K562 (cell line): ENCODE measurements around the gene TGDS. TPM values are rescaled to one million over a fixed set of nuclear protein-coding genes. Genes with fewer than 3 reads are reported as not detected.

Experiments used
- ATAC-seq: fragments of 200-7000 bp; cut with Tn5 transposase; 3 replicates; pipeline ENCODE4 v1.9.1; 2020; ENCODE audit warnings: moderate library complexity
- BruUV-seq: library from RNA; stranded (reverse); fragments of 400-500 nt; replicated peaks from 2 replicates; lab custom pipeline; 2021; lab: Mats Ljungman, UMichigan
- CTCF ChIA-PET: fragments of 300-600 bp; formaldehyde crosslinking; extraction: SDS; loops from one replicate; lab custom pipeline; 2021; ENCODE audit warnings: low intra/inter-chr PET ratio; lab: Yijun Ruan, JAX
- POLR2A ChIA-PET: fragments of 300-600, 350-650 bp; sonication (Branson Sonifier 250); formaldehyde crosslinking; extraction: SDS; loops from one replicate; lab custom pipeline; 2021; ENCODE audit warnings: antibody characterized with exemption, inconsistent platforms; lab: Yijun Ruan, JAX
- DNase-seq, 4 experiments: peaks; one replicate each; pipeline versions ENCODE4 v3.0.0 to v3.0.0-alpha.2; 2011 to 2018; ENCODE audit warnings: low spot score in 3 of 4, mixed read lengths in 3 of 4; ENCODE audit errors: extremely low read depth in 1 of 4
- FAIRE-seq: peaks from 2 replicates; lab custom pipeline; 2011; peaks lifted over from hg19 to GRCh38; lab: Jason Lieb, UNC
- H2AFZ ChIP-seq: 2 replicates; pipeline ENCODE4 v1.6.0; 2011; ENCODE audit warnings: low read depth, low read length, control low read depth, inconsistent platforms
- H3K27ac ChIP-seq: fragments of 200-600 bp; 3 replicates; pipeline ENCODE4 v1.8.0; 2011; ENCODE audit warnings: low read depth, mild to moderate bottlenecking, control low read depth, inconsistent platforms, low read length, moderate library complexity, mixed read lengths; ENCODE audit errors: extremely low read depth
- H3K27me3 ChIP-seq, 2 experiments: fragments of 300-600 bp in 1 of 2; 2 replicates in 1 of 2; 3 replicates in 1 of 2; pipeline versions ENCODE4 v1.6.0 to v1.8.0; 2011; ENCODE audit warnings: inconsistent platforms in 2 of 2, low read length in 2 of 2, mild to moderate bottlenecking in 1 of 2, mixed read lengths in 1 of 2, moderate library complexity in 1 of 2; ENCODE audit not compliant: control insufficient read depth in 2 of 2, insufficient read depth in 2 of 2
- H3K36me3 ChIP-seq: fragments of 300-600 bp; 3 replicates; pipeline ENCODE4 v1.8.0; 2011; ENCODE audit warnings: mild to moderate bottlenecking, low read length, inconsistent platforms; ENCODE audit not compliant: control insufficient read depth, insufficient read depth
- H3K4me1 ChIP-seq, 2 experiments: fragments of 200-600 bp in 1 of 2; replicated peaks in 1 of 2; 2 replicates in 1 of 2; 3 replicates in 1 of 2; pipeline versions ENCODE4 v1.5.1 to v1.8.0; 2011; ENCODE audit warnings: inconsistent platforms in 2 of 2, low read length in 2 of 2, mild to moderate bottlenecking in 1 of 2, mixed read lengths in 1 of 2, moderate library complexity in 1 of 2; ENCODE audit not compliant: control insufficient read depth in 2 of 2, insufficient read depth in 2 of 2
- H3K4me2 ChIP-seq: 2 replicates; pipeline ENCODE4 v1.6.1; 2011; ENCODE audit warnings: low read length, control low read depth, inconsistent platforms, mixed read lengths; ENCODE audit not compliant: insufficient read depth
- H3K4me3 ChIP-seq: fragments of 200-600 bp; sonication (generic), shearing (Covaris generic); 2 replicates; pipeline ENCODE4 v1.5.1; 2016; ENCODE audit warnings: control low read depth, inconsistent platforms
- H3K79me2 ChIP-seq: fragments of 200-600 bp; 3 replicates; pipeline ENCODE4 v1.8.0; 2011; ENCODE audit warnings: low read length, inconsistent platforms; ENCODE audit not compliant: control insufficient read depth, insufficient read depth
- H3K9ac ChIP-seq, 2 experiments: 2 replicates each; pipeline versions ENCODE4 v1.6.0 to v1.6.1; 2011; ENCODE audit warnings: low read depth in 2 of 2, low read length in 2 of 2, control low read depth in 1 of 2, inconsistent platforms in 1 of 2, mild to moderate bottlenecking in 1 of 2, mixed read lengths in 1 of 2; ENCODE audit not compliant: insufficient read depth in 1 of 2
- H3K9me1 ChIP-seq: one replicate; pipeline ENCODE4 v1.6.0; 2011; ENCODE audit warnings: inconsistent platforms, mild to moderate bottlenecking, low read length, moderate library complexity; ENCODE audit not compliant: control insufficient read depth, insufficient read depth
- H3K9me3 ChIP-seq: replicated peaks from 2 replicates; pipeline ENCODE4 v1.5.1; 2011; ENCODE audit warnings: low read depth, low read length, inconsistent platforms; ENCODE audit not compliant: control insufficient read depth, insufficient read depth
- H4K20me1 ChIP-seq: replicated peaks from 2 replicates; pipeline ENCODE4 v1.6.1; 2011; ENCODE audit warnings: low read length, inconsistent platforms, mixed read lengths; ENCODE audit not compliant: control insufficient read depth, insufficient read depth
- ESRRB ChIP-seq: fragments of 250-450 bp; sonication (Bioruptor Pico); IDR thresholded peaks from 2 replicates; pipeline ENCODE4 v1.5.0; 2020; ENCODE audit warnings: mild to moderate bottlenecking, moderate library complexity, borderline replicate concordance
- SNRNP70 ChIP-seq: fragments of 200-400 bp; formaldehyde crosslinking; optimal IDR thresholded peaks from 2 replicates; pipeline ENCODE3; 2017; ENCODE audit warnings: low read depth, low read length
- ZKSCAN1 ChIP-seq: fragments of 150-350 bp; IDR thresholded peaks from 2 replicates; pipeline ENCODE4 v1.6.1; 2016; ENCODE audit warnings: low read depth, low read length
- ZNF175 ChIP-seq: fragments of 200-800 bp; sonication (Bioruptor generic); IDR thresholded peaks from 2 replicates; pipeline ENCODE4 v1.6.1; 2016; ENCODE audit warnings: low read depth, mild to moderate bottlenecking, missing genetic modification characterization, missing compliant biosample characterization
- ZNF263 ChIP-seq: sonication (generic); formaldehyde crosslinking; IDR thresholded peaks from 2 replicates; pipeline ENCODE4 v1.8.0; 2022; ENCODE audit warnings: mild to moderate bottlenecking, missing genetic modification reagents, borderline replicate concordance
- WGBS: fragments of 100-300 bp; shearing (Covaris generic); methylation state at CpG from one replicate; pipeline ENCODE4 v1.1.6; 2016; ENCODE audit warnings: low coverage, mixed read lengths; ENCODE audit not compliant: insufficient coverage; ENCODE audit errors: missing lambda C conversion rate; 5-methylcytosine and 5-hydroxymethylcytosine counted together
- in situ Hi-C: fragments of 300-500 bp; cut with MboI; formaldehyde crosslinking; loops from 4 replicates; pipeline ENCODE4 v1.15.0; 2018; ENCODE audit warnings: inconsistent platforms, mixed read lengths
- intact Hi-C: fragments of 100-400 bp; cut with micrococcal nuclease; formaldehyde crosslinking; loops from 2 replicates; pipeline ENCODE4 v1.14.2; 2022
- polyA plus RNA-seq, 8 experiments: library from polyadenylated mRNA; depleted of rRNA in 4 of 8; stranded (reverse) in 5 of 8; unstranded in 3 of 8; fragments of >200 nt; fragmentation: Nextera tagmentation in 2 of 8; fragmentation: Illumina TruSeq in 1 of 8; extraction: Ambion mirVana in 2 of 8; extraction: Trizol in 1 of 8; gene quantifications; 2 replicates each; pipeline versions ENCODE4 v1.2.1 to v1.2.3, GENCODE V29; 2011 to 2014; ENCODE audit warnings: inconsistent platforms in 1 of 8, missing spikeins in 1 of 8
- total RNA-seq, 7 experiments: library from RNA; depleted of rRNA in 6 of 7; stranded (reverse); fragments of >200 nt in 6 of 7; fragmentation: Illumina TruSeq in 2 of 7; extraction: Trizol in 2 of 7; gene quantifications; 2 replicates each; pipeline versions ENCODE4 v1.2.1 to v1.2.3, GENCODE V29; 2011 to 2021; ENCODE audit warnings: low replicate concordance in 1 of 7

Gene TGDS
- total and polyA plus RNA-seq, 9 of the 15 experiments (the other 6 are each of a cell fraction or from before 2014, with no cell fraction given) = 9.9 to 43.7 (median 21.4) TPM

- peak overlapping the region; percentile 71 to 92 for H3K9ac ChIP-seq
- peak; percentile 36 for ATAC-seq
- no peaks in the 10 kb centered on the region; the same call in 1 of the 2 replicates for H3K9me3 ChIP-seq
- DNase-seq = peak in 1 of 4 experiments; percentile 29
- intact Hi-C loops (no loop called here), in situ Hi-C loops (no loop called here)
- H3K79me2 ChIP-seq = no peaks in the 10 kb centered on the region
- H3K4me2 ChIP-seq = peak overlapping the region; percentile 82
- peak overlapping the region; percentile 96 for H2AFZ ChIP-seq
- H3K36me3 ChIP-seq = no peaks in the 10 kb centered on the region
- no peaks in the 10 kb centered on the region for H3K27me3 ChIP-seq
- H3K27ac ChIP-seq = 0 out of 3 replicates have a peak overlapping the region, but pooled peaks have one; percentile 77
- H4K20me1 ChIP-seq = no peaks in the 10 kb centered on the region
- peak overlapping the region; percentile 67 for H3K4me3 ChIP-seq
- TF ChIP-seq ZNF175 (CRISPR knock-in tag) (peak; percentile 5; the same call in 1 of the 2 replicates), SNRNP70 (no peak), ESRRB (CRISPR knock-in tag) (no peak), ZNF263 (CRISPR knock-in tag) (peak; percentile 67), ZKSCAN1 (peak; percentile 56; the same call in 1 of the 2 replicates)
- no TSS peak for BruUV-seq
- peaks cover 2 to 12% of the 10 kb centered on the region in 2 experiments; a peak in 3 of 5 replicates for H3K4me1 ChIP-seq
- no peaks in the 10 kb centered on the region for H3K9me1 ChIP-seq
- CTCF ChIA-PET = no interaction called here
- POLR2A ChIA-PET = interaction anchor here (1.2 kb wide), 1 partner anchor 112 kb away, joined by 3 read pairs; no protein-coding TSS in a partner anchor
- WGBS = 18% methylated on average over 16 of the region's 21 CpGs
- no peak for FAIRE-seq
These were observed 45.8 kb downstream of the TGDS start for GRCh38 chr13:94550062-94550738.
